Measurements from ENCODE around the gene LDB2.

- TF ChIP-seq, protein P1, sequence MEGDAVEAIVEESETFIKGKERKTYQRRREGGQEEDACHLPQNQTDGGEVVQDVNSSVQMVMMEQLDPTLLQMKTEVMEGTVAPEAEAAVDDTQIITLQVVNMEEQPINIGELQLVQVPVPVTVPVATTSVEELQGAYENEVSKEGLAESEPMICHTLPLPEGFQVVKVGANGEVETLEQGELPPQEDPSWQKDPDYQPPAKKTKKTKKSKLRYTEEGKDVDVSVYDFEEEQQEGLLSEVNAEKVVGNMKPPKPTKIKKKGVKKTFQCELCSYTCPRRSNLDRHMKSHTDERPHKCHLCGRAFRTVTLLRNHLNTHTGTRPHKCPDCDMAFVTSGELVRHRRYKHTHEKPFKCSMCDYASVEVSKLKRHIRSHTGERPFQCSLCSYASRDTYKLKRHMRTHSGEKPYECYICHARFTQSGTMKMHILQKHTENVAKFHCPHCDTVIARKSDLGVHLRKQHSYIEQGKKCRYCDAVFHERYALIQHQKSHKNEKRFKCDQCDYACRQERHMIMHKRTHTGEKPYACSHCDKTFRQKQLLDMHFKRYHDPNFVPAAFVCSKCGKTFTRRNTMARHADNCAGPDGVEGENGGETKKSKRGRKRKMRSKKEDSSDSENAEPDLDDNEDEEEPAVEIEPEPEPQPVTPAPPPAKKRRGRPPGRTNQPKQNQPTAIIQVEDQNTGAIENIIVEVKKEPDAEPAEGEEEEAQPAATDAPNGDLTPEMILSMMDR (conservative IDR thresholded peaks at IDR 0.05; ENCODE audit: low read length), result no peak
- TF ChIP-seq EZH2phosphoT487 (IDR thresholded peaks at IDR 0.05; ENCODE audit: borderline replicate concordance), result no peak
Measured at GRCh38 chr4:16893141-16893651, 5.2 kb downstream of the LDB2 start.

Data from Loucy (cell line).